K562 (cell line): Measurements from ENCODE around the gene SMIM36. TPM values are rescaled to one million over a fixed set of nuclear protein-coding genes. Genes with fewer than 3 reads are reported as not detected.

Experiments
- FOXM1 ChIP-seq, 2 experiments: fragments of 450-650 bp in 1 of 2; sonication (generic) in 1 of 2; formaldehyde crosslinking in 1 of 2; IDR thresholded peaks; 2 replicates each; pipeline versions ENCODE4 v1.6.1 to v1.9.0; 2017 to 2022; ENCODE audit warnings: low read depth in 2 of 2, mild to moderate bottlenecking in 2 of 2, missing genetic modification reagents in 1 of 2, moderate library complexity in 1 of 2
- HLTF ChIP-seq: fragments of 450-650 bp; IDR thresholded peaks from 2 replicates; pipeline ENCODE4 v1.6.1; 2016
- KAT8 ChIP-seq: fragments of 450-650 bp; IDR thresholded peaks from 2 replicates; pipeline ENCODE4 v1.6.1; 2016; ENCODE audit warnings: low read depth, mild to moderate bottlenecking
- MYC ChIP-seq, 2 experiments: fragments of 250-450 bp in 1 of 2; sonication (Bioruptor Pico) in 1 of 2; IDR thresholded peaks; 2 replicates each; pipeline versions ENCODE4 v1.5.1 to v1.6.1; 2012 to 2021; ENCODE audit warnings: low read depth in 2 of 2, borderline replicate concordance in 1 of 2, improper control_type of control experiment in 1 of 2, low read length in 1 of 2, mild to moderate bottlenecking in 1 of 2, moderate library complexity in 1 of 2
- PYGO2 ChIP-seq: fragments of 450-650 bp; IDR thresholded peaks from 2 replicates; pipeline ENCODE4 v1.6.1; 2016; ENCODE audit warnings: mild to moderate bottlenecking, missing genetic modification characterization, moderate library complexity, missing compliant biosample characterization
- ZC3H4 ChIP-seq: sonication (generic); formaldehyde crosslinking; IDR thresholded peaks from 2 replicates; pipeline ENCODE4 v1.9.0; 2021; ENCODE audit warnings: missing genetic modification reagents, borderline replicate concordance
- ZHX1 ChIP-seq: fragments of 150-350 bp; conservative IDR thresholded peaks from 2 replicates; pipeline ENCODE4 v1.6.1; 2014; ENCODE audit warnings: low read length
- polyA plus RNA-seq, 8 experiments: library from polyadenylated mRNA; depleted of rRNA in 4 of 8; stranded (reverse) in 5 of 8; unstranded in 3 of 8; fragments of >200 nt; fragmentation: Nextera tagmentation in 2 of 8; fragmentation: Illumina TruSeq in 1 of 8; extraction: Ambion mirVana in 2 of 8; extraction: Trizol in 1 of 8; gene quantifications; 2 replicates each; pipeline versions ENCODE4 v1.2.1 to v1.2.3, GENCODE V29; 2011 to 2014; ENCODE audit warnings: inconsistent platforms in 1 of 8, missing spikeins in 1 of 8
- total RNA-seq, 7 experiments: library from RNA; depleted of rRNA in 6 of 7; stranded (reverse); fragments of >200 nt in 6 of 7; fragmentation: Illumina TruSeq in 2 of 7; extraction: Trizol in 2 of 7; gene quantifications; 2 replicates each; pipeline versions ENCODE4 v1.2.1 to v1.2.3, GENCODE V29; 2011 to 2021; ENCODE audit warnings: low replicate concordance in 1 of 7
- TF ChIP-seq, protein P1 (sequence below), 2 experiments: fragments of 150-350 bp in 1 of 2; IDR thresholded peaks; 2 replicates each; pipeline ENCODE4 v1.6.1; 2012 to 2016; ENCODE audit warnings: low read depth in 2 of 2, low read length in 2 of 2, mild to moderate bottlenecking in 1 of 2, moderate library complexity in 1 of 2

The SMIM36 gene
- total and polyA plus RNA-seq, 9 of the 15 experiments (the other 6 are each of a cell fraction or from before 2014, with no cell fraction given): not detected

- no peak for TF ChIP-seq ZHX1
- no peak for TF ChIP-seq KAT8
- peak; percentile 95 for TF ChIP-seq FOXM1 (IDR thresholded peaks at IDR 0.05; ENCODE audit: low read depth)
- no peak for TF ChIP-seq FOXM1 (CRISPR knock-in tag; IDR thresholded peaks at IDR 0.05; ENCODE audit: low read depth)
- TF ChIP-seq, protein P1, sequence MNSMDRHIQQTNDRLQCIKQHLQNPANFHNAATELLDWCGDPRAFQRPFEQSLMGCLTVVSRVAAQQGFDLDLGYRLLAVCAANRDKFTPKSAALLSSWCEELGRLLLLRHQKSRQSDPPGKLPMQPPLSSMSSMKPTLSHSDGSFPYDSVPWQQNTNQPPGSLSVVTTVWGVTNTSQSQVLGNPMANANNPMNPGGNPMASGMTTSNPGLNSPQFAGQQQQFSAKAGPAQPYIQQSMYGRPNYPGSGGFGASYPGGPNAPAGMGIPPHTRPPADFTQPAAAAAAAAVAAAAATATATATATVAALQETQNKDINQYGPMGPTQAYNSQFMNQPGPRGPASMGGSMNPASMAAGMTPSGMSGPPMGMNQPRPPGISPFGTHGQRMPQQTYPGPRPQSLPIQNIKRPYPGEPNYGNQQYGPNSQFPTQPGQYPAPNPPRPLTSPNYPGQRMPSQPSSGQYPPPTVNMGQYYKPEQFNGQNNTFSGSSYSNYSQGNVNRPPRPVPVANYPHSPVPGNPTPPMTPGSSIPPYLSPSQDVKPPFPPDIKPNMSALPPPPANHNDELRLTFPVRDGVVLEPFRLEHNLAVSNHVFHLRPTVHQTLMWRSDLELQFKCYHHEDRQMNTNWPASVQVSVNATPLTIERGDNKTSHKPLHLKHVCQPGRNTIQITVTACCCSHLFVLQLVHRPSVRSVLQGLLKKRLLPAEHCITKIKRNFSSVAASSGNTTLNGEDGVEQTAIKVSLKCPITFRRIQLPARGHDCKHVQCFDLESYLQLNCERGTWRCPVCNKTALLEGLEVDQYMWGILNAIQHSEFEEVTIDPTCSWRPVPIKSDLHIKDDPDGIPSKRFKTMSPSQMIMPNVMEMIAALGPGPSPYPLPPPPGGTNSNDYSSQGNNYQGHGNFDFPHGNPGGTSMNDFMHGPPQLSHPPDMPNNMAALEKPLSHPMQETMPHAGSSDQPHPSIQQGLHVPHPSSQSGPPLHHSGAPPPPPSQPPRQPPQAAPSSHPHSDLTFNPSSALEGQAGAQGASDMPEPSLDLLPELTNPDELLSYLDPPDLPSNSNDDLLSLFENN (IDR thresholded peaks at IDR 0.05; ENCODE audit: low read depth in 2 of 2, low read length in 2 of 2): peak in 1 of 2 experiments; percentile 92; a peak in 2 of 4 replicates
- no peak for TF ChIP-seq MYC (IDR thresholded peaks at IDR 0.05; ENCODE audit: low read depth, low read length)
- no peak for TF ChIP-seq MYC (CRISPR knock-in tag; IDR thresholded peaks at IDR 0.05; ENCODE audit: borderline replicate concordance, low read depth)
- peak; percentile 68 for TF ChIP-seq PYGO2 (tag)
- TF ChIP-seq HLTF: no peak
- TF ChIP-seq ZC3H4 (CRISPR knock-in tag): no peak
These were observed 60.0 kb downstream of the SMIM36 start (continued) for GRCh38 chr17:55451203-55451641.
